ENCODE data around the gene DNLZ. TPM values are rescaled to one million over a fixed set of nuclear protein-coding genes. Genes with fewer than 3 reads are reported as not detected.

Gene DNLZ
- polyA plus RNA-seq, 1 of the 3 experiments (the other 2 are of a cell fraction): 40.6 TPM

DNA sequence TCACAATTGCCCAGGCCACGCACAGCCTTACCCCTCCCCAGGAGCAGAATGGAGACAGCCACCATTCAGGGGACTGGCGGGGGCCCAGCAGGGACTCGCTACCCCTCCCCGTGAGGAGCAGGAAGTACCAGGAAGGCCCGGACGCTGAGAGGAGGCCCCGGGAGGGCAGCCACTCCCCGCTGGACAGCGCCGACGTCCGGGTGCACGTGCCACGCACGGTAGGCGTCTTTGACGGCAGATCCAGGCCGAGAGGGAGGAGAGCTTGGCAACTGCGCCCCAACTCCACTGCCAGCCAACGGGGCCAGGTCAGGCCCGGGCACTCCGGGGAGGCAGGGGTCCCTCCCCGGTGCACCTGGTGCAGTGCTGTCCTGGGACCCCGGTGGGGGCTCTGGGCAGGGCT, 14.0 kb downstream of the DNLZ start:
- H3K79me2 ChIP-seq (ENCODE audit: insufficient read depth): no peaks in the 10 kb centered on the region
- no peaks in the 10 kb centered on the region for H3K9me3 ChIP-seq
- H3K4me3 ChIP-seq (ENCODE audit: low read depth in 2 of 2, low read length in 1 of 2): no peak overlapping the region
- no peaks in the 10 kb centered on the region for H3F3A ChIP-seq (replicated peaks; ENCODE audit: insufficient read depth)
- no peak overlapping the region; a peak in 1 of 4 replicates for H3K27ac ChIP-seq (ENCODE audit: low read depth in 2 of 2, low read length in 1 of 2)
- H3K4me1 ChIP-seq (ENCODE audit: control insufficient read depth in 1 of 2, insufficient read depth in 2 of 2, low read depth in 1 of 2, low read length in 1 of 2): peaks cover 0 to 80% of the 10 kb centered on the region in 2 experiments; a peak in 1 of 4 replicates
- TF ChIP-seq, protein P1, sequence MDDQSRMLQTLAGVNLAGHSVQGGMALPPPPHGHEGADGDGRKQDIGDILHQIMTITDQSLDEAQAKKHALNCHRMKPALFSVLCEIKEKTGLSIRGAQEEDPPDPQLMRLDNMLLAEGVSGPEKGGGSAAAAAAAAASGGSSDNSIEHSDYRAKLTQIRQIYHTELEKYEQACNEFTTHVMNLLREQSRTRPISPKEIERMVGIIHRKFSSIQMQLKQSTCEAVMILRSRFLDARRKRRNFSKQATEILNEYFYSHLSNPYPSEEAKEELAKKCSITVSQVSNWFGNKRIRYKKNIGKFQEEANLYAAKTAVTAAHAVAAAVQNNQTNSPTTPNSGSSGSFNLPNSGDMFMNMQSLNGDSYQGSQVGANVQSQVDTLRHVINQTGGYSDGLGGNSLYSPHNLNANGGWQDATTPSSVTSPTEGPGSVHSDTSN (IDR thresholded peaks at IDR 0.05): no peak
- TF ChIP-seq TCF12 (IDR thresholded peaks at IDR 0.05): no peak
- TF ChIP-seq RFX5 (IDR thresholded peaks at IDR 0.05; ENCODE audit: low read length): no peak
- TF ChIP-seq EP300 (IDR thresholded peaks at IDR 0.05; ENCODE audit: borderline replicate concordance in 1 of 2, low read depth in 1 of 2, low read length in 1 of 2): no peak
- TF ChIP-seq TAF1 (IDR thresholded peaks at IDR 0.05; ENCODE audit: borderline replicate concordance, low read depth, low read length): no peak
- TF ChIP-seq, protein P2, sequence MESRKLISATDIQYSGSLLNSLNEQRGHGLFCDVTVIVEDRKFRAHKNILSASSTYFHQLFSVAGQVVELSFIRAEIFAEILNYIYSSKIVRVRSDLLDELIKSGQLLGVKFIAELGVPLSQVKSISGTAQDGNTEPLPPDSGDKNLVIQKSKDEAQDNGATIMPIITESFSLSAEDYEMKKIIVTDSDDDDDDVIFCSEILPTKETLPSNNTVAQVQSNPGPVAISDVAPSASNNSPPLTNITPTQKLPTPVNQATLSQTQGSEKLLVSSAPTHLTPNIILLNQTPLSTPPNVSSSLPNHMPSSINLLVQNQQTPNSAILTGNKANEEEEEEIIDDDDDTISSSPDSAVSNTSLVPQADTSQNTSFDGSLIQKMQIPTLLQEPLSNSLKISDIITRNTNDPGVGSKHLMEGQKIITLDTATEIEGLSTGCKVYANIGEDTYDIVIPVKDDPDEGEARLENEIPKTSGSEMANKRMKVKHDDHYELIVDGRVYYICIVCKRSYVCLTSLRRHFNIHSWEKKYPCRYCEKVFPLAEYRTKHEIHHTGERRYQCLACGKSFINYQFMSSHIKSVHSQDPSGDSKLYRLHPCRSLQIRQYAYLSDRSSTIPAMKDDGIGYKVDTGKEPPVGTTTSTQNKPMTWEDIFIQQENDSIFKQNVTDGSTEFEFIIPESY (IDR thresholded peaks at IDR 0.05; ENCODE audit: borderline replicate concordance, low read depth): no peak
- no peak for TF ChIP-seq GABPA (IDR thresholded peaks at IDR 0.05; ENCODE audit: low read depth)
- TF ChIP-seq RCOR1 (IDR thresholded peaks at IDR 0.05; ENCODE audit: low read length): no peak
- TF ChIP-seq TEAD4 (IDR thresholded peaks at IDR 0.05; ENCODE audit: borderline replicate concordance, insufficient read depth): no peak
- TF ChIP-seq CHD2 (IDR thresholded peaks at IDR 0.05; ENCODE audit: low read length, partially characterized antibody): no peak
- TF ChIP-seq SIN3A (IDR thresholded peaks at IDR 0.05; ENCODE audit: borderline replicate concordance, low read depth, low read length): no peak
- TF ChIP-seq FOXM1 (IDR thresholded peaks at IDR 0.05; ENCODE audit: low read depth): no peak
- TF ChIP-seq, protein P3, sequence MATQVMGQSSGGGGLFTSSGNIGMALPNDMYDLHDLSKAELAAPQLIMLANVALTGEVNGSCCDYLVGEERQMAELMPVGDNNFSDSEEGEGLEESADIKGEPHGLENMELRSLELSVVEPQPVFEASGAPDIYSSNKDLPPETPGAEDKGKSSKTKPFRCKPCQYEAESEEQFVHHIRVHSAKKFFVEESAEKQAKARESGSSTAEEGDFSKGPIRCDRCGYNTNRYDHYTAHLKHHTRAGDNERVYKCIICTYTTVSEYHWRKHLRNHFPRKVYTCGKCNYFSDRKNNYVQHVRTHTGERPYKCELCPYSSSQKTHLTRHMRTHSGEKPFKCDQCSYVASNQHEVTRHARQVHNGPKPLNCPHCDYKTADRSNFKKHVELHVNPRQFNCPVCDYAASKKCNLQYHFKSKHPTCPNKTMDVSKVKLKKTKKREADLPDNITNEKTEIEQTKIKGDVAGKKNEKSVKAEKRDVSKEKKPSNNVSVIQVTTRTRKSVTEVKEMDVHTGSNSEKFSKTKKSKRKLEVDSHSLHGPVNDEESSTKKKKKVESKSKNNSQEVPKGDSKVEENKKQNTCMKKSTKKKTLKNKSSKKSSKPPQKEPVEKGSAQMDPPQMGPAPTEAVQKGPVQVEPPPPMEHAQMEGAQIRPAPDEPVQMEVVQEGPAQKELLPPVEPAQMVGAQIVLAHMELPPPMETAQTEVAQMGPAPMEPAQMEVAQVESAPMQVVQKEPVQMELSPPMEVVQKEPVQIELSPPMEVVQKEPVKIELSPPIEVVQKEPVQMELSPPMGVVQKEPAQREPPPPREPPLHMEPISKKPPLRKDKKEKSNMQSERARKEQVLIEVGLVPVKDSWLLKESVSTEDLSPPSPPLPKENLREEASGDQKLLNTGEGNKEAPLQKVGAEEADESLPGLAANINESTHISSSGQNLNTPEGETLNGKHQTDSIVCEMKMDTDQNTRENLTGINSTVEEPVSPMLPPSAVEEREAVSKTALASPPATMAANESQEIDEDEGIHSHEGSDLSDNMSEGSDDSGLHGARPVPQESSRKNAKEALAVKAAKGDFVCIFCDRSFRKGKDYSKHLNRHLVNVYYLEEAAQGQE (IDR thresholded peaks at IDR 0.05; ENCODE audit: low read depth, low read length): no peak
- TF ChIP-seq NFIC (IDR thresholded peaks at IDR 0.05; ENCODE audit: borderline replicate concordance): no peak
- TF ChIP-seq, protein P4, sequence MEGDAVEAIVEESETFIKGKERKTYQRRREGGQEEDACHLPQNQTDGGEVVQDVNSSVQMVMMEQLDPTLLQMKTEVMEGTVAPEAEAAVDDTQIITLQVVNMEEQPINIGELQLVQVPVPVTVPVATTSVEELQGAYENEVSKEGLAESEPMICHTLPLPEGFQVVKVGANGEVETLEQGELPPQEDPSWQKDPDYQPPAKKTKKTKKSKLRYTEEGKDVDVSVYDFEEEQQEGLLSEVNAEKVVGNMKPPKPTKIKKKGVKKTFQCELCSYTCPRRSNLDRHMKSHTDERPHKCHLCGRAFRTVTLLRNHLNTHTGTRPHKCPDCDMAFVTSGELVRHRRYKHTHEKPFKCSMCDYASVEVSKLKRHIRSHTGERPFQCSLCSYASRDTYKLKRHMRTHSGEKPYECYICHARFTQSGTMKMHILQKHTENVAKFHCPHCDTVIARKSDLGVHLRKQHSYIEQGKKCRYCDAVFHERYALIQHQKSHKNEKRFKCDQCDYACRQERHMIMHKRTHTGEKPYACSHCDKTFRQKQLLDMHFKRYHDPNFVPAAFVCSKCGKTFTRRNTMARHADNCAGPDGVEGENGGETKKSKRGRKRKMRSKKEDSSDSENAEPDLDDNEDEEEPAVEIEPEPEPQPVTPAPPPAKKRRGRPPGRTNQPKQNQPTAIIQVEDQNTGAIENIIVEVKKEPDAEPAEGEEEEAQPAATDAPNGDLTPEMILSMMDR (IDR thresholded peaks at IDR 0.05): no peak
- TF ChIP-seq YY1 (IDR thresholded peaks at IDR 0.05; ENCODE audit: low read depth): no peak
- no peak overlapping the region for H3K9ac ChIP-seq
- H3K4me2 ChIP-seq: no peak overlapping the region
- H3K9me2 ChIP-seq: no peaks in the 10 kb centered on the region
- no peaks in the 10 kb centered on the region for H3K27me3 ChIP-seq (ENCODE audit: insufficient read depth)
- DNase-seq: no peak
- no peak overlapping the region for H2AFZ ChIP-seq (ENCODE audit: low read depth)
- no peaks in the 10 kb centered on the region for H3K36me3 ChIP-seq (replicated peaks in 1 of 2; ENCODE audit: control insufficient read depth in 1 of 2, insufficient read depth in 2 of 2, low read length in 1 of 2)
- no peaks in the 10 kb centered on the region for H4K20me1 ChIP-seq (ENCODE audit: insufficient read depth)
- ChIA-PET POLR2A (no interaction called here), CTCF (interaction anchor here (2.1 kb wide), 1 partner anchor 37 kb away, joined by 9 read pairs; no protein-coding TSS in a partner anchor)
- WGBS (ENCODE audit: low lambda C conversion rate): 88% methylated on average over 5 of the region's 24 CpGs

All from SK-N-SH (cell line).